LoVo (cell line): Measurements from ENCODE around the gene PCYT1A.
"Not testable (repeated sequence)": the region's sequence is repeated elsewhere in the genome, so short reads cannot be mapped to it uniquely, and the experiment has no call there.

Experiments
- DNase-seq: peaks from one replicate; pipeline ENCODE4 v3.0.0-alpha.2; 2016; ENCODE audit warnings: low spot score

Gene PCYT1A

GRCh38 chr3:196214783-196215441 lies 72.6 kb downstream of the PCYT1A start:
- no peak for DNase-seq

- no peak for DNase-seq
These were observed 76.6 kb downstream of the PCYT1A start, which contains the start of gene ZDHHC19 for GRCh38 chr3:196210673-196211556. Gene ZDHHC19, minus strand, starts transcription at chr3:196211400. Its CDS starts 85 bp downstream, at chr3:196211315.

GRCh38 chr3:196209944-196210672 lies 77.4 kb downstream of the PCYT1A start:
- DNase-seq: not testable (repeated sequence)

GRCh38 chr3:196208942-196209695 lies 78.4 kb downstream of the PCYT1A start:
- no peak for DNase-seq

GRCh38 chr3:196207833-196208607 lies 79.5 kb downstream of the PCYT1A start:
- peak; percentile 52 for DNase-seq

- DNase-seq: peak; percentile 10
These were observed 80.2 kb downstream of the PCYT1A start for GRCh38 chr3:196207159-196207832.

GRCh38 chr3:196205442-196206205 lies 81.9 kb downstream of the PCYT1A start:
- not testable (repeated sequence) for DNase-seq

- no peak for DNase-seq
These were observed 83.7 kb downstream of the PCYT1A start for GRCh38 chr3:196203846-196204245.

GRCh38 chr3:196202516-196202970 lies 85.0 kb downstream of the PCYT1A start:
- DNase-seq: no peak

GRCh38 chr3:196198771-196199753 lies 88.5 kb downstream of the PCYT1A start:
- no peak for DNase-seq

GRCh38 chr3:196198081-196198675 lies 89.3 kb downstream of the PCYT1A start:
- DNase-seq: no peak

- DNase-seq: no peak
These were observed 90.0 kb downstream of the PCYT1A start for GRCh38 chr3:196197524-196197923.

- no peak for DNase-seq
These were observed 91.8 kb downstream of the PCYT1A start for GRCh38 chr3:196195664-196196265.

- DNase-seq: no peak
These were observed 93.0 kb downstream of the PCYT1A start for GRCh38 chr3:196194542-196194915.

GRCh38 chr3:196193736-196194541 lies 93.6 kb downstream of the PCYT1A start:
- no peak for DNase-seq

GRCh38 chr3:196193133-196193735 lies 94.3 kb downstream of the PCYT1A start:
- no peak for DNase-seq
